RWPE1 (cell line): ENCODE data around the gene MGAT4C.

ENCODE experiments used
- CTCF ChIA-PET: fragments of 350-600 bp; sonication (Branson Sonifier 250); formaldehyde crosslinking; extraction: SDS; loops from one replicate; lab custom pipeline; 2021; lab: Yijun Ruan, JAX
- POLR2A ChIA-PET: fragments of 400-600 bp; formaldehyde crosslinking; extraction: SDS; loops from one replicate; lab custom pipeline; 2020; ENCODE audit warnings: antibody characterized with exemption; ENCODE audit not compliant: low non-redundant PET; lab: Yijun Ruan, JAX
- DNase-seq: peaks from one replicate; pipeline ENCODE4 v3.0.0; 2012; ENCODE audit warnings: low spot score
- H3K27ac ChIP-seq: fragments of 450-650 bp; 2 replicates; pipeline ENCODE4 v1.5.1; 2017
- TF ChIP-seq, protein P1 (sequence below): fragments of 450-650 bp; conservative IDR thresholded peaks from 2 replicates; pipeline ENCODE4 v1.5.1; 2017; ENCODE audit warnings: low read depth, mild to moderate bottlenecking

Gene MGAT4C

GRCh38 chr12:85920324-85920947 lies 335.8 kb downstream of the MGAT4C start:
- CTCF ChIA-PET: interaction anchor here (0.6 to 1.8 kb wide), 12 partner anchors 17 to 997 kb away, joined by 3 to 11 read pairs (median 3); no protein-coding TSS in a partner anchor
- TF ChIP-seq, protein P1, sequence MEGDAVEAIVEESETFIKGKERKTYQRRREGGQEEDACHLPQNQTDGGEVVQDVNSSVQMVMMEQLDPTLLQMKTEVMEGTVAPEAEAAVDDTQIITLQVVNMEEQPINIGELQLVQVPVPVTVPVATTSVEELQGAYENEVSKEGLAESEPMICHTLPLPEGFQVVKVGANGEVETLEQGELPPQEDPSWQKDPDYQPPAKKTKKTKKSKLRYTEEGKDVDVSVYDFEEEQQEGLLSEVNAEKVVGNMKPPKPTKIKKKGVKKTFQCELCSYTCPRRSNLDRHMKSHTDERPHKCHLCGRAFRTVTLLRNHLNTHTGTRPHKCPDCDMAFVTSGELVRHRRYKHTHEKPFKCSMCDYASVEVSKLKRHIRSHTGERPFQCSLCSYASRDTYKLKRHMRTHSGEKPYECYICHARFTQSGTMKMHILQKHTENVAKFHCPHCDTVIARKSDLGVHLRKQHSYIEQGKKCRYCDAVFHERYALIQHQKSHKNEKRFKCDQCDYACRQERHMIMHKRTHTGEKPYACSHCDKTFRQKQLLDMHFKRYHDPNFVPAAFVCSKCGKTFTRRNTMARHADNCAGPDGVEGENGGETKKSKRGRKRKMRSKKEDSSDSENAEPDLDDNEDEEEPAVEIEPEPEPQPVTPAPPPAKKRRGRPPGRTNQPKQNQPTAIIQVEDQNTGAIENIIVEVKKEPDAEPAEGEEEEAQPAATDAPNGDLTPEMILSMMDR: peak; percentile 65
- POLR2A ChIA-PET: no interaction called here
- peak; percentile 4 for DNase-seq
- no peak overlapping the region for H3K27ac ChIP-seq
